Coronary artery (tissue), 2 donors: ENCODE results near the gene SH3GL2.

Source experiments
- DNase-seq: peaks from one replicate; pipeline ENCODE4 v3.0.0-alpha.2; 2017; ENCODE audit warnings: low spot score
- H3K27ac ChIP-seq, 2 donors: fragments of 200-600 bp; sonication (generic); one replicate each; pipeline ENCODE4 v1.5.1; 2016 to 2019
- H3K4me3 ChIP-seq: fragments of 200-600 bp; sonication (generic); 2 replicates; pipeline ENCODE4 v1.5.1; 2016; ENCODE audit warnings: mild to moderate bottlenecking, moderate library complexity
- TF ChIP-seq, protein P1 (sequence below): fragments of 200-600 bp; sonication (generic); IDR thresholded peaks from one replicate; pipeline ENCODE4 v1.5.1; 2019; ENCODE audit warnings: antibody characterized with exemption

The SH3GL2 gene

DNA sequence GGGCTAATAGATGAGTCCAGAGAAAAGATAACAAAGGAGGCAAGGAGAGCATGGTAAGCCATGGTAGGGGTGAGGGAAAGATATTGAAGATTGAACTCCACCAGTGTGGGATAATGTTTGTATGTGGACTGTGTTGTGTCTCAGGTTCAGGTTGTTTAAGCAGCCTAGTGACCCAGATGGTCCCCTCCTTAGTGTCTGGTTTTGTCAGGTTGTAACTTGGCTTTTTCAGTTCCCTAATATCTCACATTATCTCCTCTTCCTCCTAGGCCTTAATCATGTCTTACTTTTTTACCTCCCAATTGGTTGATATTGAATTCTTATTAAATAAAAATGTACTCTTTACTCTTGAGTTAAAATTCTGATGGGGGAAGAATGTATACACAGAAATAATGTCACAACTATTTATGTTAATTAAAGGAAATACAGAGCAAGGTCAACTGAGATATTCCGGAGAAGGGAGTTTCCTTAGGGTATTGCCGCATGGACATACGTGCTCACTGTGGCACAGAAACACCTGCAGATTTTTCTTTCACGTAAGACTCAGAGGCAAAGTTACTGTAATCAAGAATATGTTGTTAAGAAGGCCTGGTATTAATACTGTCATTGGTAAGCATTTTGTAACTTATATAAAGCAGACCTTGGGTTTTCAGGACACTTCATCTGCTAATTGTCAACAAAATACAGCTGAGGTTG is 23.4 kb upstream of the SH3GL2 start:
- no peak for DNase-seq
- TF ChIP-seq, protein P1, sequence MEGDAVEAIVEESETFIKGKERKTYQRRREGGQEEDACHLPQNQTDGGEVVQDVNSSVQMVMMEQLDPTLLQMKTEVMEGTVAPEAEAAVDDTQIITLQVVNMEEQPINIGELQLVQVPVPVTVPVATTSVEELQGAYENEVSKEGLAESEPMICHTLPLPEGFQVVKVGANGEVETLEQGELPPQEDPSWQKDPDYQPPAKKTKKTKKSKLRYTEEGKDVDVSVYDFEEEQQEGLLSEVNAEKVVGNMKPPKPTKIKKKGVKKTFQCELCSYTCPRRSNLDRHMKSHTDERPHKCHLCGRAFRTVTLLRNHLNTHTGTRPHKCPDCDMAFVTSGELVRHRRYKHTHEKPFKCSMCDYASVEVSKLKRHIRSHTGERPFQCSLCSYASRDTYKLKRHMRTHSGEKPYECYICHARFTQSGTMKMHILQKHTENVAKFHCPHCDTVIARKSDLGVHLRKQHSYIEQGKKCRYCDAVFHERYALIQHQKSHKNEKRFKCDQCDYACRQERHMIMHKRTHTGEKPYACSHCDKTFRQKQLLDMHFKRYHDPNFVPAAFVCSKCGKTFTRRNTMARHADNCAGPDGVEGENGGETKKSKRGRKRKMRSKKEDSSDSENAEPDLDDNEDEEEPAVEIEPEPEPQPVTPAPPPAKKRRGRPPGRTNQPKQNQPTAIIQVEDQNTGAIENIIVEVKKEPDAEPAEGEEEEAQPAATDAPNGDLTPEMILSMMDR: no peak
- no peak overlapping the region for H3K27ac ChIP-seq
- no peak overlapping the region for H3K4me3 ChIP-seq

DNA sequence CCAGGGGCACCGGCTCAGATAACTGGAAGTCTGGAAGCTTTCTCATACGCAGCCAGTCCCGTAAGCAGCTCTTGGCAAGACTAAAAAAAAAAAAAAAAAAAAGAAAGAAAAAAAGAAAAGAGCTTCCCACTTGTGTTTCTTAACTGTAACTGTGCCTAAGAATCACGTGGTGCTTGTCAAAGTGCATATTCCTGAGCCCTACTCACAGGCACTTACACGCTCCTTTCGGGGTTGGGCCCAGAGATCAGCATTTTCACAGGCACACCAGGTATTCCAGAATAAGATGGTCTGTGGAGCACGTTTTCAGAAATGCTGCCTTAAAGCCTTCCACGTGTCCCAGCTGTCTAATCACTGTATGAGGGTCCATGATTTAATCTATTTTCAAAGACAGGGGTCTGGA is 22.6 kb upstream of the SH3GL2 start:
- no peak overlapping the region for H3K27ac ChIP-seq
- TF ChIP-seq, protein P1: no peak
- DNase-seq: no peak
- no peak overlapping the region for H3K4me3 ChIP-seq

DNA sequence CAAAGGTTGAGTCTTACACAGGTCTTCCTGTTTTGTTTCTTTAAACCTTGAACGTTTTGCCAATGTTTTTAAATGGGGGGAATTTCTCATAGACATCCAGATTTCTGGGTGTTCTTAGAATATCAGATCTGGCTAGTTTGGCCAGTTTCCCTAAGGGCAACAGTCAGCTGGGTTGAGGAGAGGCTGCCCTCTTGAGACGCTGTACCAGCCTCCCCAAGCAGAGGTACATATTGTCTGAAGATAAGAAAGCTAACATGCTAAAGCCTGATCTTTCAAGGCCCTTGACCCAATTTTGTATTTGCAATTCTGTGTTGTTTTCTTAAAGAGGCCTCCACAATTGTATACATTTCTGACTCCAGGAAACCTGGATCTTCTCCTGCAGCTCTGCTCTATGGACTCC is 21.9 kb upstream of the SH3GL2 start:
- no peak overlapping the region for H3K27ac ChIP-seq
- TF ChIP-seq, protein P1: no peak
- no peak overlapping the region for H3K4me3 ChIP-seq

DNA sequence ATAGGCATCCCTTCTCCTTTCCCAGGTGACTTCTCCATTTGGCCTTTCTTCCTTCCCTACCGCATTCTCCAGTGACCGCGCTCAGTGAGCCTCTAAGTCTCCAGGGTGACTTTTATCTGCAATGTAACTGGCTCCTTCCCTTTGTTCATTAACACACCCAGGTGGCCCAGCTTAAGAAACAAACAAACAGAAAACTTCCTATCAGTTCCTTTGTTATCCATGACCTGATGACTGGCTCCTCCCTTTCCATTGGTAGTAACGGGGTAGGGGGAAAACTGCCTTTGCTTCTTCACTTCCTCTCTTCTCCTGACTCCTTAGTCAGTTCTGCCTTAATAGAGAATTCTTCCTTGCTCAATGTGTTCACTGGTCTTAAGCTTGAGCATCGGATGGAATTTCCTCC is 7.0 kb upstream of the SH3GL2 start:
- no peak for DNase-seq
- no peak overlapping the region for H3K4me3 ChIP-seq
- TF ChIP-seq, protein P1: no peak
- no peak overlapping the region for H3K27ac ChIP-seq

More for the DNA sequence above, 21.9 kb upstream of the SH3GL2 start:
- DNase-seq: no peak

DNA sequence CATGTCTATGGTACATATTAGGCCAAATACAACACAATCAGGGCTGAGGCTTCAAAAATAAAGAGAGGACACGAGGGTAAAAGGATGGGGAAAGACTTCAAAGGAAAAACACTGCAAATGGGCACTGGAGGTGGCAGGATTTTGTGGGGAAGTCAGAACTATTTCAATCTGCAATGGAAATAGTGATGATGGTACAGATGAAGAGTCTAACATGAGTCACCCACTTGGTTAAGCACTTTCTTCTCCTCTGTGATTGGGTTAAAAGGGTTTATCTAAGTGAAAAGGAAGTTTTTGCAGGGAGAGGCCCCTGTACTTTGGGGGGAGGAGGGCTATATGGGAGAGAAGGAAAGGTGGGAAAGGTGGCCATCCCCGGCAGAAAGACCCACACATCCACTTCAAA is 4.5 kb upstream of the SH3GL2 start:
- no peak overlapping the region for H3K4me3 ChIP-seq
- H3K27ac ChIP-seq: no peak overlapping the region
- TF ChIP-seq, protein P1: no peak
- DNase-seq: no peak

DNA sequence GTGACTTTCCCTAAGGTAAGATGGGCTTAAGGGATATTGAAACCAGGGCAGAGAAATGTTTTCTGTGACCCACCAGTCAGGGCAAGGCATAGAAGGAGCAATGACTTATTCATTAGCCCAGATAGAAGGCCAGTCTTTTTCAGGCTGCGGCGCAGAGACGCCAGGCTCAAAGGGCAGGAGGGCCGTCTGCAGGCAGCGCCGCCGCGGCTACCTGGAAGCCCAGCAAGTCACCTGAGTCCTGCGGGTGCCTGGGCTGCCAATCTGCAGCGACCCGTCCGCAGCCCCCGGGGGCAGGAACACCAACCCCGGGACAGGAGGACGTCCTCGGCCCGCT is 322 bp upstream of the SH3GL2 start:
- no peak for DNase-seq
- TF ChIP-seq, protein P1: no peak
- Histone ChIP-seq H3K4me3 (peak overlapping the region; percentile 71), H3K27ac (no peak overlapping the region)

DNA sequence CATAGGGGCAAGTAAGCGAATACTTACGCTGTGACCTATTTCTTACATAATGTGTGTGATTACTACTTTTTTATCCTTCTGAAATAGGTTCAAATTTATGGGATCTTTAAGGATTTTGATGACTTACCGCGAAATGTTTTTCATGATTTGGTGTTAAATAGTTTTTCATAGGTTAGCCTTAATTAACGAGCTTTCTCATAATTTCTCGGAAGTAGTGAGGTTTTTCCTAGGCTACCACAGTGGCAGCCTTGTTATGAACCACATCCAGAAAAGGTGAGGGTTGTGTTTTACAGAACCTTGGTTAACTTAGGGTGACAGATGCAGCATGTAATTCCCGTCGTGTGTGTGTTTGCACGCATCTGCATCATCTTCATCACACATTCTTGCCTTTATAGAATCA is 1.3 kb downstream of the SH3GL2 start:
- TF ChIP-seq, protein P1: no peak
- Histone ChIP-seq H3K27ac (no peak overlapping the region), H3K4me3 (no peak overlapping the region)
- DNase-seq: no peak
